HepG2 (cell line): Measurements from ENCODE around the gene KIF25. TPM values are rescaled to one million over a fixed set of nuclear protein-coding genes. Genes with fewer than 3 reads are reported as not detected.

Source experiments
- BRF2 ChIP-seq: sonication (generic); formaldehyde crosslinking; IDR thresholded peaks from 2 replicates; pipeline ENCODE4 v1.8.1; 2022; ENCODE audit warnings: mild to moderate bottlenecking, missing genetic modification reagents
- FOSL1 ChIP-seq: sonication (generic); formaldehyde crosslinking; IDR thresholded peaks from 2 replicates; pipeline ENCODE4 v1.9.0; 2021; ENCODE audit warnings: missing genetic modification reagents, borderline replicate concordance
- GATAD2A ChIP-seq: IDR thresholded peaks from 2 replicates; pipeline ENCODE4 v1.6.1; 2016
- NFAT5 ChIP-seq: sonication (generic); formaldehyde crosslinking; IDR thresholded peaks from 2 replicates; pipeline ENCODE4 v1.4.0; 2020; ENCODE audit warnings: missing genetic modification reagents
- NFIC ChIP-seq: IDR thresholded peaks from 2 replicates; pipeline ENCODE4 v1.6.1; 2012; ENCODE audit warnings: mild to moderate bottlenecking, low read length, inconsistent platforms
- TARDBP ChIP-seq: sonication (generic); formaldehyde crosslinking; IDR thresholded peaks from 2 replicates; pipeline ENCODE4 v1.8.0; 2022; ENCODE audit warnings: mild to moderate bottlenecking, missing genetic modification reagents
- TCF12 ChIP-seq, 2 experiments: fragments of 450-650 bp in 1 of 2; sonication (generic) in 1 of 2; formaldehyde crosslinking in 1 of 2; IDR thresholded peaks; 2 replicates each; pipeline versions ENCODE4 v1.6.1 to v1.8.0; 2017 to 2022; ENCODE audit warnings: antibody characterized with exemption in 1 of 2, mild to moderate bottlenecking in 1 of 2, missing genetic modification reagents in 1 of 2, moderate library complexity in 1 of 2
- ZNF281 ChIP-seq: sonication (generic); formaldehyde crosslinking; IDR thresholded peaks from 2 replicates; pipeline ENCODE4 v1.4.0; 2020; ENCODE audit warnings: missing genetic modification reagents, borderline replicate concordance
- ZNF296 ChIP-seq: sonication (generic); formaldehyde crosslinking; conservative IDR thresholded peaks from 2 replicates; pipeline ENCODE4 v1.5.0; 2020; ENCODE audit warnings: mild to moderate bottlenecking, missing genetic modification reagents
- ZNF646 ChIP-seq: sonication (generic); formaldehyde crosslinking; IDR thresholded peaks from 2 replicates; pipeline ENCODE4 v1.9.0; 2021; ENCODE audit warnings: mild to moderate bottlenecking, missing genetic modification reagents
- ZNF768 ChIP-seq: sonication (generic); formaldehyde crosslinking; IDR thresholded peaks from 2 replicates; pipeline ENCODE4 v1.4.0; 2020; ENCODE audit warnings: missing genetic modification reagents
- polyA plus RNA-seq, 8 experiments: library from polyadenylated mRNA; depleted of rRNA in 3 of 8; stranded (reverse) in 7 of 8; unstranded in 1 of 8; fragments of >200 nt; fragmentation: Illumina TruSeq in 4 of 8; extraction: Trizol in 4 of 8; gene quantifications; 2 replicates each; pipeline versions ENCODE4 v1.2.1 to v1.2.3, GENCODE V29; 2011 to 2016; ENCODE audit warnings: low read depth in 4 of 8, missing spikeins in 1 of 8, mixed read lengths in 1 of 8; ENCODE audit not compliant: insufficient read depth in 1 of 8
- total RNA-seq, 5 experiments: library from RNA; depleted of rRNA; stranded (reverse); fragments of >200 nt; fragmentation: Illumina TruSeq; extraction: Trizol; gene quantifications; 2 replicates each; pipeline ENCODE4 v1.2.3, GENCODE V29; 2016; ENCODE audit warnings: low read depth in 1 of 5

Gene KIF25
- total and polyA plus RNA-seq, 2 of the 13 experiments (the other 11 are each of a cell fraction or from before 2014, with no cell fraction given): not detected

- TF ChIP-seq NFAT5 (CRISPR knock-in tag) (no peak), GATAD2A (peak; percentile 95), ZNF296 (CRISPR knock-in tag) (no peak), ZNF768 (peak; percentile 92), TCF12 (IDR thresholded peaks at IDR 0.05) (no peak), TCF12 (CRISPR knock-in tag; IDR thresholded peaks at IDR 0.05) (no peak), BRF2 (CRISPR knock-in tag) (0 out of 2 replicates have a peak, but pooled peaks have one; percentile 66), TARDBP (CRISPR knock-in tag) (peak; percentile 86), ZNF646 (CRISPR knock-in tag) (peak; percentile 65), ZNF281 (CRISPR knock-in tag) (peak; percentile 66; the same call in 1 of the 2 replicates), FOSL1 (CRISPR knock-in tag) (peak; percentile 38; the same call in 1 of the 2 replicates), NFIC (peak; percentile 83)
Measured at GRCh38 chr6:167963589-167964057, 33.8 kb upstream of the KIF25 start (continued).
